AG09309 (cell line): ENCODE results near the gene KNDC1.

Source experiments
- DNase-seq: peaks from one replicate; pipeline ENCODE4 v3.0.0-alpha.2; 2010; ENCODE audit warnings: low read depth
- H3K4me3 ChIP-seq: 2 replicates; pipeline ENCODE4 v1.5.1; 2011; ENCODE audit warnings: mild to moderate bottlenecking, low read depth, low read length, moderate library complexity; ENCODE audit not compliant: control insufficient read depth
- CTCF ChIP-seq: IDR thresholded peaks from 2 replicates; pipeline ENCODE4 v1.5.1; 2011; ENCODE audit warnings: mild to moderate bottlenecking, low read depth, low read length, inconsistent platforms; ENCODE audit not compliant: insufficient read depth, control insufficient read depth; ENCODE audit errors: missing control alignments

The KNDC1 gene

GRCh38 chr10:133247681-133248333 is 87.8 kb downstream of the KNDC1 start:
- TF ChIP-seq CTCF: no peak
- no peak for DNase-seq
- no peak overlapping the region for H3K4me3 ChIP-seq

- H3K4me3 ChIP-seq: no peak overlapping the region
- TF ChIP-seq CTCF: no peak
- DNase-seq: no peak
Measured at GRCh38 chr10:133248334-133248715, 88.3 kb downstream of the KNDC1 start.

- TF ChIP-seq CTCF: no peak
- DNase-seq: no peak
- no peak overlapping the region for H3K4me3 ChIP-seq
Measured at GRCh38 chr10:133249094-133249780, 89.2 kb downstream of the KNDC1 start.

- TF ChIP-seq CTCF: no peak
- no peak for DNase-seq
- H3K4me3 ChIP-seq: no peak overlapping the region
Measured at GRCh38 chr10:133249975-133250754, 90.1 kb downstream of the KNDC1 start.

- no peak overlapping the region for H3K4me3 ChIP-seq
- no peak for TF ChIP-seq CTCF
- no peak for DNase-seq
Measured at GRCh38 chr10:133251388-133252222, 91.6 kb downstream of the KNDC1 start.

- no peak for TF ChIP-seq CTCF
- H3K4me3 ChIP-seq: no peak overlapping the region
- no peak for DNase-seq
Measured at GRCh38 chr10:133252223-133252552, 92.2 kb downstream of the KNDC1 start.
